Gastrocnemius medialis (tissue), 4 donors: ENCODE data around the gene PIAS4. TPM values are rescaled to one million over a fixed set of nuclear protein-coding genes. Genes with fewer than 3 reads are reported as not detected.

Experiments
- ATAC-seq, 2 donors: fragments of 150-250 bp; one replicate each; pipeline ENCODE4 v1.9.1; 2016
- DNase-seq, 2 donors: peaks; one replicate each; pipeline ENCODE4 v3.0.0-alpha.2; 2019
- H3K27ac ChIP-seq, 4 donors: fragments of 200-600 bp; sonication (generic); 1 replicate in 1 of 4; 2 replicates in 3 of 4; pipeline ENCODE4 v1.5.1; 2016 to 2018; ENCODE audit warnings: mild to moderate bottlenecking in 2 of 4, moderate library complexity in 1 of 4
- H3K27me3 ChIP-seq, 3 donors: fragments of 200-600 bp; sonication (generic) in 2 of 3; 1 replicate in 1 of 3; 2 replicates in 2 of 3; pipeline versions ENCODE4 v1.5.1 to v1.6.0; 2016 to 2019; ENCODE audit warnings: mild to moderate bottlenecking in 1 of 3, moderate library complexity in 1 of 3
- H3K36me3 ChIP-seq, 2 donors: fragments of 200-600 bp; sonication (generic) in 1 of 2; one replicate each; pipeline ENCODE4 v1.5.1; 2017 to 2018
- H3K4me1 ChIP-seq, 2 donors: fragments of 200-600 bp; sonication (generic) in 1 of 2; one replicate each; pipeline ENCODE4 v1.5.1; 2016 to 2017; ENCODE audit warnings: mild to moderate bottlenecking in 2 of 2
- H3K4me3 ChIP-seq, 4 donors: fragments of 200-600 bp; sonication (generic) in 3 of 4; 1 replicate in 1 of 4; 2 replicates in 3 of 4; pipeline ENCODE4 v1.5.1; 2016 to 2019; ENCODE audit warnings: mild to moderate bottlenecking in 2 of 4
- H3K9me3 ChIP-seq, 3 donors: fragments of 200-600 bp; sonication (generic) in 2 of 3; 1 replicate in 1 of 3; 2 replicates in 2 of 3; pipeline ENCODE4 v1.5.1; 2016 to 2019
- POLR2A ChIP-seq, 2 donors: fragments of 450-650 bp; IDR thresholded peaks; one replicate each; pipeline ENCODE4 v1.6.1; 2017; ENCODE audit warnings: antibody characterized with exemption in 2 of 2, mild to moderate bottlenecking in 2 of 2, moderate library complexity in 2 of 2
- in situ Hi-C, 4 donors: fragments of 200-750 bp; cut with MboI; loops; one replicate each; pipeline versions ENCODE4 v1.15.0 to v1.8.0; 2017; ENCODE audit warnings: low sequenced_read_pairs in 4 of 4
- intact Hi-C: fragments of 100-400 bp; cut with DNase I; formaldehyde crosslinking; loops from one replicate; pipeline ENCODE4 v1.15.1; 2023; ENCODE audit warnings: low total_unique reads
- total RNA-seq, 4 donors: library from RNA; depleted of rRNA; stranded (reverse); fragments of >200 nt; gene quantifications; one replicate each; pipeline versions ENCODE4 v1.1.0 to v1.2.3, GENCODE V29; 2016
- TF ChIP-seq, protein P1 (sequence below), 5 experiments: fragments of 450-650 bp in 3 of 5; fragments of 200-600 bp in 2 of 5; sonication (generic) in 2 of 5; IDR thresholded peaks in 4 of 5; conservative IDR thresholded peaks in 1 of 5; 1 replicate in 4 of 5; 2 replicates in 1 of 5; pipeline ENCODE4 v1.5.1; 2016 to 2019; ENCODE audit warnings: antibody characterized with exemption in 5 of 5, mild to moderate bottlenecking in 3 of 5, moderate library complexity in 3 of 5

PIAS4 gene
- total RNA-seq, 4 donors from 2014 or later: 15.5 to 20.0 (median 17.5) TPM

DNA sequence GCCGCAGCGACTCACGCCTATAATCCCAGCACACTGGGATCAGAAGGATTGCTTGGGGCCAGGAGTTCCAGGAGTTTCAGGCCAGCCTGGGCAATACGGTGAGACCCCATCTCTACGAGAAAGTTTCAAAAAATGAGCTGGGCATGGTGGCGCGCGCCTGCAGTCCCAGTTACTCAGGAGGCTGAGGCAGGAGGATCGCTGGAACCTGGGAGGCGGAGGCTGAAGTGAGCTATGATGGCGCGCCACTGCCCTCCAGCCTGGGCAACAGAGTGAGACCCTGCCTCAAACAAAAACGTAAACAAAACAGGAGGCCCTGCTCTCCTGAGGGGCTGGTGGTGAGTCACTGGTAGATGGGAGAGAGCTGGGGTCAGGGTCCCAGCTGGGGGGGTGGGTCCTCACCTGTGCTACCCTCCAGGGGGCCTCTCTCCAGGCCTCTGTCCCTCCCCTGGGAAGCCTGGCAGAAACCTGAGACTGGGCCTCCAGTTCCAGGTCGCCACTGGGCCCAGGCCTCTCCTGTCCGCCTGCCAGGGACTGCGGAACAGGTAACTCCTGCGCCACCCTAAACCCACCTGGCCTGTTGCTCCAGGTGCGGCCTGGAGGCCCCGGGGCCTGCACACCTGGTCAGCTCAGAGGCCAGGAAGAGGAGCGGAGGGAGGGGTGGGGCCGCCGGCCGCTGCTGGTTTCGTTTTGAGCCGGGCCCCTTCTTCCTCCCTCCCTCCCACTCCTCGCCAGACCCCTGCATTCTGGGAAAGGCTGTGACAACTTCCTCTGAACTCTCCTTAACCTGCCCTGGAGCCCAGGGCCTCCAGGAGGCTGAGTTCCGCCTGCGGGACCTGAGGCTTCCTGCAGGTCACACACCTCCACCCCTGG is 76.4 kb downstream of the PIAS4 start:
- in situ Hi-C loops: no loop called here
- ATAC-seq: peak in 1 of 2 donors; percentile 19
- Histone ChIP-seq H3K9me3 (no peaks in the 10 kb centered on the region), H3K27ac (peak overlapping the region in 3 of 4 donors; percentile 21 to 31 (median 30)), H3K36me3 (no peaks in the 10 kb centered on the region), H3K27me3 (no peaks in the 10 kb centered on the region), H3K4me1 (peaks cover 0 to 4% of the 10 kb centered on the region in 2 donors), H3K4me3 (peak overlapping the region in 2 of 4 donors; percentile 27 to 33)
- TF ChIP-seq, protein P1, sequence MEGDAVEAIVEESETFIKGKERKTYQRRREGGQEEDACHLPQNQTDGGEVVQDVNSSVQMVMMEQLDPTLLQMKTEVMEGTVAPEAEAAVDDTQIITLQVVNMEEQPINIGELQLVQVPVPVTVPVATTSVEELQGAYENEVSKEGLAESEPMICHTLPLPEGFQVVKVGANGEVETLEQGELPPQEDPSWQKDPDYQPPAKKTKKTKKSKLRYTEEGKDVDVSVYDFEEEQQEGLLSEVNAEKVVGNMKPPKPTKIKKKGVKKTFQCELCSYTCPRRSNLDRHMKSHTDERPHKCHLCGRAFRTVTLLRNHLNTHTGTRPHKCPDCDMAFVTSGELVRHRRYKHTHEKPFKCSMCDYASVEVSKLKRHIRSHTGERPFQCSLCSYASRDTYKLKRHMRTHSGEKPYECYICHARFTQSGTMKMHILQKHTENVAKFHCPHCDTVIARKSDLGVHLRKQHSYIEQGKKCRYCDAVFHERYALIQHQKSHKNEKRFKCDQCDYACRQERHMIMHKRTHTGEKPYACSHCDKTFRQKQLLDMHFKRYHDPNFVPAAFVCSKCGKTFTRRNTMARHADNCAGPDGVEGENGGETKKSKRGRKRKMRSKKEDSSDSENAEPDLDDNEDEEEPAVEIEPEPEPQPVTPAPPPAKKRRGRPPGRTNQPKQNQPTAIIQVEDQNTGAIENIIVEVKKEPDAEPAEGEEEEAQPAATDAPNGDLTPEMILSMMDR (IDR thresholded peaks at IDR 0.05 in 4 of 5, conservative IDR thresholded peaks at IDR 0.05 in 1 of 5): no peak
- TF ChIP-seq POLR2A (IDR thresholded peaks at IDR 0.05): no peak
- DNase-seq: no peak
- intact Hi-C loops: no loop called here

DNA sequence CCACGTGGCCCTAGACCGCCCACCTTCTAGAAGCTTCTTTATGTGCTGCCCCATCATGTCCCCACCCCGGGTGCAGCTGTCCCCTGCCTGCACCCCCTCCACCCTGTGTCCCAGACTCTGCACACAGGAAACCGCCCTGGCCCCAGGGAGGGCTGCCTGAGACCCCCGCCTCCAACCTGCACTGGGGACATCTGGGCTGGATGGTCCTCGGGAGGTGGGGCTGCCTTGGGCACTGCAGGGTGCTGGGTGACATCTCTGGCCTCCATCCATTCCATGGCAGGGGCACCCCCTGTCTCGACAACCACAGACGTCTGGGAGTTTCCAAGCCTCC is 77.0 kb downstream of the PIAS4 start:
- TF ChIP-seq, protein P1 (IDR thresholded peaks at IDR 0.05 in 4 of 5, conservative IDR thresholded peaks at IDR 0.05 in 1 of 5): no peak
- TF ChIP-seq POLR2A (IDR thresholded peaks at IDR 0.05): no peak

DNA sequence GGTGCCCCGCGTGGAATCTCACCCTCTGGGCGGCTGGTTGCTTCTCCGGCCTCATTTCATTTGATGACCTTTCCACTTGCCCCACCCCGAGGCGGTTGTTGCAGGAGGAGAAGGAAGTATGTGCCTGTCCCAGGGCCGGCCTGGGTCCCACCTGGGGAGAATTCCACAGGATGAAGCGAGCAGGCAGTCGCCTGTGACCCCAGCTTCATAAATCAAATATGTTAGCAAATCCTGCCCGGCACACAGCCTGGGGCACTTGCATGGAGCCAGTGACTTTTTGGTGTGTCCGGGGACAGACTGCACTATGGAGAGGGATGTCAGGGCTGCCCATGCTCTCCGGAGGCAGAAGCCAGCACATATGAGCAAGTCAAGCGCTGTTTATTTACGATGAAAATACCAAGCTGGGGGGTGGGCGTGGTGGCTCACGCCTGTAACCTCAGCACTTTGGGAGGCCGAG is 78.9 kb downstream of the PIAS4 start:
- TF ChIP-seq POLR2A (IDR thresholded peaks at IDR 0.05): no peak
- TF ChIP-seq, protein P1 (IDR thresholded peaks at IDR 0.05 in 4 of 5, conservative IDR thresholded peaks at IDR 0.05 in 1 of 5): no peak
- Histone ChIP-seq H3K4me3 (no peak overlapping the region), H3K27me3 (no peaks in the 10 kb centered on the region), H3K4me1 (peaks cover 0 to 4% of the 10 kb centered on the region in 2 donors), H3K27ac (no peak overlapping the region), H3K36me3 (peaks cover 0 to 22% of the 10 kb centered on the region in 2 donors), H3K9me3 (no peaks in the 10 kb centered on the region)
- intact Hi-C loops (no loop called here), in situ Hi-C loops (no loop called here)
- ATAC-seq: no peak
- no peak for DNase-seq

More for the DNA sequence above, 77.0 kb downstream of the PIAS4 start:
- Histone ChIP-seq H3K9me3 (no peaks in the 10 kb centered on the region), H3K36me3 (peaks cover 0 to 4% of the 10 kb centered on the region in 2 donors), H3K4me1 (peaks cover 0 to 4% of the 10 kb centered on the region in 2 donors), H3K4me3 (no peak overlapping the region), H3K27me3 (no peaks in the 10 kb centered on the region), H3K27ac (peak overlapping the region in 1 of 4 donors; percentile 31)
- in situ Hi-C loops: no loop called here
- no peak for DNase-seq
- intact Hi-C loops: no loop called here
- ATAC-seq: no peak

DNA sequence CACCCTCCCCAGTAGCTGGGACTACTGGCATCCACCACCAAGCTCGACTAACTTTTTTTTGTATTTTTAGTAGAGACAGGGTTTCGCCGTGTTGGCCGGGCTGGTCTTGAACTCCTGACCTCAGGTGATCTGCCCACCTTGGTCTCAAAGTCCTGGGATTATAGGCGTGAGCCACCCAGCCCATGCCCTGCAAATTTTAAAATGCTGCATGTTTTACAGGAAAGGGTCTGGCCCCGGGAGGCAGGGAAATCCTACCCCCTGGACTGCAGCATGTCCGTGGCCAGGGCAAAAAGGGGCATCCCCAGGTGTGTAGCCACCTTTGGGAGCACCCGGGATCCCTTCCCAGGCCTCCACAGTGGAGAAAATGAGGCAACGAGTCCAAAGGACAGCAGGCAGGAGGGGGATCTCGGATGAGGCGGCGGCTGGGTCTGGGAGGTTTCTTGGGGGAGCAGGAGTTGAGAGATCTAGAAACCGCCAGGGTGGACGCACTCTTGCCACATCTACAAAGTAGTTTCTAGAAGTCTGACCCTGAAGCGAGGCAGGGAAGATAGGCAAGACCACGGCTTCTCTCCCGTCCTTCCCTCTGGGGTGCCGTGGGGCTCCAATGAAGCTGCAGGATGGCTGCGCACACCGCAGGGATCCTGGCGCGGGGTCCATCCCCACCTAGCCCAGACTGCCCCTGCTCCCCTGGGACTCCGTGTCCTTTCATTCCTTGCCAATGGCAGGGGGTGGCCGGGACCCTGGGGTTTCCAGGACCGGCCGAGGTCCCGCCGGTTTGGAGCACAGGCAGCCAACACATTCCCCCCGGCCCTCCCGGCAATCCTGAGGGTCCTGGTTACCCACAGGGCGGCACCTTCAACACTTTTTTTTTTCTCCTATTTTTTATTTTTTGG is 80.5 kb downstream of the PIAS4 start:
- peaks cover 0 to 4% of the 10 kb centered on the region in 2 donors for H3K4me1 ChIP-seq
- in situ Hi-C loops: no loop called here
- H3K27ac ChIP-seq: no peak overlapping the region
- no peaks in the 10 kb centered on the region for H3K27me3 ChIP-seq
- ATAC-seq (no peak), DNase-seq (no peak)
- intact Hi-C loops: no loop called here
- no peak for TF ChIP-seq POLR2A (IDR thresholded peaks at IDR 0.05)
- TF ChIP-seq, protein P1 (IDR thresholded peaks at IDR 0.05 in 4 of 5, conservative IDR thresholded peaks at IDR 0.05 in 1 of 5): no peak
- H3K36me3 ChIP-seq: peaks cover 0 to 23% of the 10 kb centered on the region in 2 donors
- H3K4me3 ChIP-seq: no peak overlapping the region
- no peaks in the 10 kb centered on the region for H3K9me3 ChIP-seq
